HCT116 (cell line): ENCODE measurements around the gene STX5. TPM values are rescaled to one million over a fixed set of nuclear protein-coding genes. Genes with fewer than 3 reads are reported as not detected.
A peak's percentile ranks its signal among the peaks of the same experiment; 100 is the strongest.

Source experiments
- ATAC-seq: fragments of 200-7000 bp; cut with Tn5 transposase; 2 replicates; pipeline ENCODE4 v1.9.1; 2020; ENCODE audit warnings: mild to moderate bottlenecking, moderate library complexity
- BruUV-seq: library from RNA; stranded (reverse); fragments of 400-500 nt; replicated peaks from 2 replicates; lab custom pipeline; 2021; lab: Mats Ljungman, UMichigan
- CTCF ChIA-PET: fragments of 300-600 bp; sonication (Branson Sonifier 250); formaldehyde crosslinking; loops from one replicate; lab custom pipeline; 2021; ENCODE audit warnings: antibody characterized with exemption; lab: Charles Lee
- POLR2A ChIA-PET: fragments of 300-600, 350-600 bp; sonication (Branson Sonifier 250); formaldehyde crosslinking; loops from one replicate; lab custom pipeline; 2021; ENCODE audit warnings: antibody characterized with exemption; lab: Charles Lee
- RAD21 ChIA-PET, 2 experiments: fragments of 300-600 bp; sonication (Branson Sonifier 250); formaldehyde crosslinking; loops; one replicate each; lab custom pipeline; 2023; ENCODE audit warnings: low total read pairs in 2 of 2; ENCODE audit not compliant: uncharacterized antibody in 2 of 2, unreplicated experiment in 2 of 2, low non-redundant PET in 1 of 2; lab: Charles Lee
- DNase-seq: peaks from one replicate; pipeline ENCODE4 v3.0.0-alpha.2; 2010; ENCODE audit warnings: low read depth, low spot score
- H2AFZ ChIP-seq: fragments of 200-600 bp; shearing (Covaris generic), sonication (generic); 2 replicates; pipeline ENCODE4 v1.6.1; 2017; ENCODE audit warnings: low read depth, mixed run types, mixed read lengths, antibody characterized with exemption, low read length; ENCODE audit not compliant: poor library complexity, severe bottlenecking
- H3K27ac ChIP-seq: 2 replicates; pipeline ENCODE4 v1.5.1; 2012; ENCODE audit warnings: low read depth, low read length
- H3K27me3 ChIP-seq: fragments of 200-600 bp; sonication (generic); 2 replicates; pipeline ENCODE4 v1.6.1; 2016; ENCODE audit warnings: mixed run types, low read length, mixed read lengths; ENCODE audit not compliant: insufficient read depth
- H3K36me3 ChIP-seq, 2 experiments: fragments of 200-500 bp in 1 of 2; fragments of 200-600 bp in 1 of 2; sonication (Bioruptor generic) in 1 of 2; sonication (generic) in 1 of 2; 2 replicates each; pipeline versions ENCODE4 v1.5.1 to v1.6.1; 2014 to 2016; ENCODE audit warnings: low read length in 2 of 2, inconsistent platforms in 1 of 2, mixed read lengths in 1 of 2, mixed run types in 1 of 2; ENCODE audit not compliant: insufficient read depth in 2 of 2, control insufficient read depth in 1 of 2
- H3K4me1 ChIP-seq, 2 experiments: fragments of 200-600 bp in 1 of 2; sonication (generic) in 1 of 2; 2 replicates each; pipeline versions ENCODE4 v1.5.1 to v1.6.1; 2012 to 2017; ENCODE audit warnings: low read length in 2 of 2, inconsistent platforms in 1 of 2, mild to moderate bottlenecking in 1 of 2, mixed read lengths in 1 of 2, mixed run types in 1 of 2, moderate library complexity in 1 of 2; ENCODE audit not compliant: insufficient read depth in 2 of 2, control insufficient read depth in 1 of 2
- H3K4me2 ChIP-seq: fragments of 200-600 bp; sonication (generic); 2 replicates; pipeline ENCODE4 v1.6.1; 2017; ENCODE audit warnings: mixed run types, low read length, mixed read lengths
- H3K4me3 ChIP-seq, 2 experiments: fragments of 200-600 bp in 1 of 2; sonication (generic) in 1 of 2; replicated peaks in 1 of 2; 2 replicates each; pipeline ENCODE4 v1.5.1; 2011 to 2016; ENCODE audit warnings: low read length in 2 of 2, control low read depth in 1 of 2, low read depth in 1 of 2, mild to moderate bottlenecking in 1 of 2, mixed read lengths in 1 of 2, mixed run types in 1 of 2
- H3K79me2 ChIP-seq: fragments of 200-600 bp; sonication (generic); 2 replicates; pipeline ENCODE4 v1.6.1; 2017; ENCODE audit warnings: mild to moderate bottlenecking, mixed run types, low read length, moderate library complexity, mixed read lengths; ENCODE audit not compliant: insufficient read depth
- H3K9ac ChIP-seq: fragments of 200-600 bp; sonication (generic); 2 replicates; pipeline ENCODE4 v1.6.1; 2016; ENCODE audit warnings: low read length, mixed read lengths
- H3K9me2 ChIP-seq: fragments of 200-600 bp; sonication (generic), shearing (Covaris generic); 2 replicates; pipeline ENCODE4 v1.6.1; 2017; ENCODE audit warnings: mixed run types, mild to moderate bottlenecking, moderate library complexity; ENCODE audit not compliant: insufficient read depth
- H3K9me3 ChIP-seq, 2 experiments: fragments of 200-500 bp in 1 of 2; fragments of 200-600 bp in 1 of 2; sonication (Bioruptor generic) in 1 of 2; sonication (generic) in 1 of 2; 2 replicates each; pipeline ENCODE4 v1.6.1; 2014 to 2017; ENCODE audit warnings: low read length in 2 of 2, mixed read lengths in 2 of 2, inconsistent platforms in 1 of 2, low read depth in 1 of 2, mild to moderate bottlenecking in 1 of 2, mixed run types in 1 of 2, moderate library complexity in 1 of 2; ENCODE audit not compliant: control insufficient read depth in 1 of 2, insufficient read depth in 1 of 2
- H4K20me1 ChIP-seq: fragments of 200-600 bp; sonication (generic), shearing (Covaris generic); 2 replicates; pipeline ENCODE4 v1.6.1; 2017; ENCODE audit warnings: mixed run types, mild to moderate bottlenecking, moderate library complexity; ENCODE audit not compliant: insufficient read depth
- EGR1 ChIP-seq: IDR thresholded peaks from 2 replicates; pipeline ENCODE4 v1.6.1; 2012; ENCODE audit warnings: low read depth
- ELF1 ChIP-seq: IDR thresholded peaks from 2 replicates; pipeline ENCODE4 v1.6.1; 2012; ENCODE audit warnings: low read depth, borderline replicate concordance
- EZH2phosphoT487 ChIP-seq: fragments of 200-600 bp; IDR thresholded peaks from 2 replicates; pipeline ENCODE4 v1.6.1; 2018; ENCODE audit warnings: antibody characterized with exemption, borderline replicate concordance
- POLR2A ChIP-seq: IDR thresholded peaks from 2 replicates; pipeline ENCODE4 v1.7.0; 2011; ENCODE audit warnings: borderline replicate concordance; ENCODE audit not compliant: insufficient read depth, insufficient read length; ENCODE audit errors: extremely low read depth
- POLR2AphosphoS5 ChIP-seq: IDR thresholded peaks from 2 replicates; pipeline ENCODE4 v1.6.1; 2011; ENCODE audit warnings: mild to moderate bottlenecking, low read depth, low read length, moderate library complexity
- SRF ChIP-seq: IDR thresholded peaks from 2 replicates; pipeline ENCODE4 v1.6.1; 2012; ENCODE audit warnings: low read depth
- TCF7L2 ChIP-seq: IDR thresholded peaks from 2 replicates; pipeline ENCODE4 v1.7.0; 2011; ENCODE audit warnings: borderline replicate concordance, inconsistent platforms; ENCODE audit not compliant: insufficient read depth, insufficient read length; ENCODE audit errors: extremely low read depth
- YY1 ChIP-seq: IDR thresholded peaks from 2 replicates; pipeline ENCODE4 v1.6.1; 2011; ENCODE audit warnings: low read length, low read depth, moderate library complexity, mild to moderate bottlenecking; ENCODE audit not compliant: insufficient replicate concordance; ENCODE audit errors: extremely low read depth
- ZFX ChIP-seq: fragments of 450-650 bp; IDR thresholded peaks from 2 replicates; pipeline ENCODE4 v1.6.1; 2017
- intact Hi-C: fragments of 100-400 bp; cut with micrococcal nuclease; formaldehyde crosslinking; loops from 2 replicates; pipeline ENCODE4 v1.10.0; 2022
- total RNA-seq: library from RNA; stranded (reverse); gene quantifications from one replicate; pipeline ENCODE4 v1.2.1, GENCODE V29; 2021; ENCODE audit not compliant: unreplicated experiment
- TF ChIP-seq, protein P1 (sequence below): IDR thresholded peaks from 2 replicates; pipeline ENCODE4 v1.6.1; 2012; ENCODE audit warnings: low read depth
- TF ChIP-seq, protein P2 (sequence below): IDR thresholded peaks from 2 replicates; pipeline ENCODE4 v1.6.1; 2012
- TF ChIP-seq, protein P3 (sequence below): IDR thresholded peaks from 2 replicates; pipeline ENCODE4 v1.6.1; 2011; ENCODE audit warnings: mild to moderate bottlenecking, low read length, moderate library complexity; ENCODE audit not compliant: insufficient replicate concordance; ENCODE audit errors: extremely low read depth

Gene STX5
- total RNA-seq, 1 experiment from 2014 or later: 29.5 TPM

DNA sequence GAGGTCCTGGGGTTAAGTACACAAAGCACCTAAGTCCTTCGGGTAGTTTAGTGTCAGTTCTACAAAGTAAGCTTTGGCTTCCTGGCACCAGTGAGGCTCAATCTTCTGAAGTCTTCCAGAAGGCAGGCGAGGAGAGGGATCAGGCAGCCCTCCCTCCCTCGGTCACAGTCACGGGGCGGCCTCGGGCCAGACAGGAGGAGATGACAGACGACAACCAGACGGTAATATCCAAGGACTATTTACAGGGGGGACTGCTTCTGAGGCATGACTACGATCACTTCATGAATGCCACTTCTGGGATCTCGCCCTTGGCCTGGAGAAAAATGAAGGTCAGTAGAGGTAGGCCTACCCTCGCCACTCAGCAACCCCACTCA lies 39.7 kb downstream of the STX5 start:
- no TSS peak for BruUV-seq
- CTCF ChIA-PET: no interaction called here

DNA sequence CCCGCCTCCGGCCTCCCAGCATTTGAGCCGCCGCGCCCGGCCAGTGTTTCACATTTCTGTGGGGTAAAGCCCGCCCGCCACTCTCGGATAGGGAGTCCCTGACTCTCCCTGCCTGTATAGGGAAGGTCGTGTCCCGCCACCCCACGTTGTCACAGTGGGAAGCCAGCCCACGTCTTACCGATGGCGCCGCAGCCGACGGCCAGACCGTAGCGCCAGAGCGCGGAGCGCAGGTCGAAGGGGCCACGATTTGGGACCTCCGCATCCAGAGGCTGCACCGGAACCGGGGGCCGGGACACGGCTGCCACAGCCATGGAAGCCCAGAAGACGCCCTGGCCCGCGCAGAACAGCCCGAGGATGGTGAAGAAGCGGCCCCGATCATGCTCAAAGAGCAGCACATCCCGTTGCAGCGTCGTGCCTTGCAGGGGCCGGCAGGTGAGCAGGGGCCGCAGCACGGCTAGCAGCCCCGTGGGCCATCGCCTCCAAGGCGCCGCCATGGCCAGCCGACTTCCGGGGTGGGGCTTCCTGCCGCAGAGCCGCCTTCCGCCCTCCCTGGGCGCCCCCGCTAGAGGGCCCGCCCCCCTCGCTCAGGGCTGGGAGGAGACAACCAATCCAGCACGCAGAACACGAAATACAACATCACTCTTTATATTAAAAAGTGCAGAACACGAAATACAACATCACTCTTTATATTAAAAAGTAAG lies 40.2 kb downstream of the STX5 start, which contains the start of gene TMEM223:
TMEM223 (minus strand) TSS at position 506 of the 701 bp plus-strand sequence; CDS start at position 494, 12 bp downstream.
- peaks cover 45% of the 10 kb centered on the region for H3K79me2 ChIP-seq
- peak within 1 kb of the TSS; percentile 87 to 94 for H3K4me3 ChIP-seq
- no peak within 1 kb of the TSS for H2AFZ ChIP-seq
- peak within 1 kb of the TSS; percentile 91 for H3K4me2 ChIP-seq
- H3K9ac ChIP-seq: peak within 1 kb of the TSS; percentile 90
- CTCF ChIA-PET: no interaction called here
- peak; percentile 76 for ATAC-seq
- H3K4me1 ChIP-seq: peaks cover 21 to 38% of the 10 kb centered on the region in 2 experiments; a peak in 3 of 4 replicates
- DNase-seq: peak; percentile 47
- intact Hi-C loops: no loop called here
- H3K36me3 ChIP-seq: peaks cover 25 to 56% of the 10 kb centered on the region in 2 experiments
- no peaks in the 10 kb centered on the region for H3K9me3 ChIP-seq
- H3K9me2 ChIP-seq: no peaks in the 10 kb centered on the region
- no TSS peak for BruUV-seq
- RAD21 ChIA-PET: no interaction called here
- H3K27me3 ChIP-seq: no peaks in the 10 kb centered on the region
- no peaks in the 10 kb centered on the region for H4K20me1 ChIP-seq
- POLR2A ChIA-PET: interaction anchor here (0.6 to 6.1 kb wide), 5 partner anchors 40 to 64 kb away, joined by 3 to 82 read pairs (median 3); partner anchors contain the start of genes STX5 and WDR74
- no peak for TF ChIP-seq EZH2phosphoT487
- TF ChIP-seq YY1: peak; percentile 90
- peak; percentile 69; the same call in 1 of the 2 replicates for TF ChIP-seq ZFX
- TF ChIP-seq, protein P1, sequence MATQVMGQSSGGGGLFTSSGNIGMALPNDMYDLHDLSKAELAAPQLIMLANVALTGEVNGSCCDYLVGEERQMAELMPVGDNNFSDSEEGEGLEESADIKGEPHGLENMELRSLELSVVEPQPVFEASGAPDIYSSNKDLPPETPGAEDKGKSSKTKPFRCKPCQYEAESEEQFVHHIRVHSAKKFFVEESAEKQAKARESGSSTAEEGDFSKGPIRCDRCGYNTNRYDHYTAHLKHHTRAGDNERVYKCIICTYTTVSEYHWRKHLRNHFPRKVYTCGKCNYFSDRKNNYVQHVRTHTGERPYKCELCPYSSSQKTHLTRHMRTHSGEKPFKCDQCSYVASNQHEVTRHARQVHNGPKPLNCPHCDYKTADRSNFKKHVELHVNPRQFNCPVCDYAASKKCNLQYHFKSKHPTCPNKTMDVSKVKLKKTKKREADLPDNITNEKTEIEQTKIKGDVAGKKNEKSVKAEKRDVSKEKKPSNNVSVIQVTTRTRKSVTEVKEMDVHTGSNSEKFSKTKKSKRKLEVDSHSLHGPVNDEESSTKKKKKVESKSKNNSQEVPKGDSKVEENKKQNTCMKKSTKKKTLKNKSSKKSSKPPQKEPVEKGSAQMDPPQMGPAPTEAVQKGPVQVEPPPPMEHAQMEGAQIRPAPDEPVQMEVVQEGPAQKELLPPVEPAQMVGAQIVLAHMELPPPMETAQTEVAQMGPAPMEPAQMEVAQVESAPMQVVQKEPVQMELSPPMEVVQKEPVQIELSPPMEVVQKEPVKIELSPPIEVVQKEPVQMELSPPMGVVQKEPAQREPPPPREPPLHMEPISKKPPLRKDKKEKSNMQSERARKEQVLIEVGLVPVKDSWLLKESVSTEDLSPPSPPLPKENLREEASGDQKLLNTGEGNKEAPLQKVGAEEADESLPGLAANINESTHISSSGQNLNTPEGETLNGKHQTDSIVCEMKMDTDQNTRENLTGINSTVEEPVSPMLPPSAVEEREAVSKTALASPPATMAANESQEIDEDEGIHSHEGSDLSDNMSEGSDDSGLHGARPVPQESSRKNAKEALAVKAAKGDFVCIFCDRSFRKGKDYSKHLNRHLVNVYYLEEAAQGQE: no peak
- TF ChIP-seq, protein P2, sequence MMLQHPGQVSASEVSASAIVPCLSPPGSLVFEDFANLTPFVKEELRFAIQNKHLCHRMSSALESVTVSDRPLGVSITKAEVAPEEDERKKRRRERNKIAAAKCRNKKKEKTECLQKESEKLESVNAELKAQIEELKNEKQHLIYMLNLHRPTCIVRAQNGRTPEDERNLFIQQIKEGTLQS: no peak
- TF ChIP-seq POLR2AphosphoS5: peak; percentile 97
- no peak for TF ChIP-seq ELF1
- no peak for TF ChIP-seq SRF
- TF ChIP-seq TCF7L2: peak; percentile 24
- peak; percentile 78 for TF ChIP-seq POLR2A
- peak within 1 kb of the TSS; percentile 98 for H3K27ac ChIP-seq

More for the DNA sequence above, 39.7 kb downstream of the STX5 start:
- peak overlapping the region; percentile 98 for H3K27ac ChIP-seq
- ChIA-PET POLR2A (interaction anchor here (0.6 to 1.0 kb wide), 3 partner anchors 38 to 56 kb away, joined by 3 to 5 read pairs (median 4); partner anchors contain the start of genes STX5 and ZBTB3), RAD21 (no interaction called here)
- ATAC-seq (no peak), DNase-seq (no peak)
- peak overlapping the region; percentile 41 for H3K9ac ChIP-seq
- H4K20me1 ChIP-seq: no peaks in the 10 kb centered on the region
- no peaks in the 10 kb centered on the region for H3K9me3 ChIP-seq
- H3K36me3 ChIP-seq: peaks cover 29 to 59% of the 10 kb centered on the region in 2 experiments
- peaks cover 45% of the 10 kb centered on the region for H3K79me2 ChIP-seq
- no peak overlapping the region for H2AFZ ChIP-seq
- no peak for TF ChIP-seq EGR1
- TF ChIP-seq, protein P3, sequence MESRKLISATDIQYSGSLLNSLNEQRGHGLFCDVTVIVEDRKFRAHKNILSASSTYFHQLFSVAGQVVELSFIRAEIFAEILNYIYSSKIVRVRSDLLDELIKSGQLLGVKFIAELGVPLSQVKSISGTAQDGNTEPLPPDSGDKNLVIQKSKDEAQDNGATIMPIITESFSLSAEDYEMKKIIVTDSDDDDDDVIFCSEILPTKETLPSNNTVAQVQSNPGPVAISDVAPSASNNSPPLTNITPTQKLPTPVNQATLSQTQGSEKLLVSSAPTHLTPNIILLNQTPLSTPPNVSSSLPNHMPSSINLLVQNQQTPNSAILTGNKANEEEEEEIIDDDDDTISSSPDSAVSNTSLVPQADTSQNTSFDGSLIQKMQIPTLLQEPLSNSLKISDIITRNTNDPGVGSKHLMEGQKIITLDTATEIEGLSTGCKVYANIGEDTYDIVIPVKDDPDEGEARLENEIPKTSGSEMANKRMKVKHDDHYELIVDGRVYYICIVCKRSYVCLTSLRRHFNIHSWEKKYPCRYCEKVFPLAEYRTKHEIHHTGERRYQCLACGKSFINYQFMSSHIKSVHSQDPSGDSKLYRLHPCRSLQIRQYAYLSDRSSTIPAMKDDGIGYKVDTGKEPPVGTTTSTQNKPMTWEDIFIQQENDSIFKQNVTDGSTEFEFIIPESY: no peak
- H3K9me2 ChIP-seq: no peaks in the 10 kb centered on the region
- peak overlapping the region; percentile 91 for H3K4me2 ChIP-seq
- H3K4me3 ChIP-seq: peak overlapping the region; percentile 87 to 94
- intact Hi-C loops: no loop called here
- H3K4me1 ChIP-seq: peaks cover 21 to 38% of the 10 kb centered on the region in 2 experiments; a peak in 3 of 4 replicates
- H3K27me3 ChIP-seq: no peaks in the 10 kb centered on the region
